Spleen (tissue), 11 donors: Measurements from ENCODE around the gene FCGR2B. TPM values are rescaled to one million over a fixed set of nuclear protein-coding genes. Genes with fewer than 3 reads are reported as not detected.

ENCODE experiments used
- DNase-seq: peaks from one replicate; pipeline ENCODE4 v3.0.0-alpha.2; 2020
- H3K27ac ChIP-seq, 8 donors: fragments of 200-600 bp; sonication (generic) in 7 of 8; 1 replicate in 4 of 8; 2 replicates in 4 of 8; pipeline versions ENCODE4 v1.5.0 to v1.8.0; 2016 to 2021; ENCODE audit warnings: inconsistent platforms in 4 of 8, mild to moderate bottlenecking in 4 of 8, moderate library complexity in 1 of 8
- H3K27me3 ChIP-seq, 7 donors: fragments of 200-600 bp; sonication (generic) in 6 of 7; replicated peaks in 1 of 7; 1 replicate in 4 of 7; 2 replicates in 3 of 7; pipeline versions ENCODE4 v1.5.0 to v1.8.0; 2016 to 2021; ENCODE audit warnings: inconsistent platforms in 3 of 7, mild to moderate bottlenecking in 1 of 7
- H3K36me3 ChIP-seq, 6 donors: fragments of 200-600 bp; sonication (generic) in 5 of 6; 1 replicate in 4 of 6; 2 replicates in 2 of 6; pipeline versions ENCODE4 v1.5.0 to v1.8.0; 2016 to 2021; ENCODE audit warnings: inconsistent platforms in 2 of 6
- H3K4me1 ChIP-seq, 6 donors: fragments of 200-600 bp; sonication (generic) in 5 of 6; 1 replicate in 3 of 6; 2 replicates in 3 of 6; pipeline versions ENCODE4 v1.5.0 to v1.8.0; 2016 to 2021; ENCODE audit warnings: inconsistent platforms in 3 of 6
- H3K4me3 ChIP-seq, 8 donors: fragments of 200-600 bp; sonication (generic) in 7 of 8; 1 replicate in 4 of 8; 2 replicates in 4 of 8; pipeline versions ENCODE4 v1.5.0 to v1.8.0; 2016 to 2021; ENCODE audit warnings: inconsistent platforms in 4 of 8, mild to moderate bottlenecking in 4 of 8, moderate library complexity in 2 of 8
- H3K9me3 ChIP-seq, 8 donors: fragments of 200-600 bp; sonication (generic) in 7 of 8; 1 replicate in 4 of 8; 2 replicates in 4 of 8; pipeline versions ENCODE4 v1.5.0 to v1.8.0; 2016 to 2021; ENCODE audit warnings: inconsistent platforms in 4 of 8
- POLR2A ChIP-seq, 3 donors: fragments of 450-650 bp; IDR thresholded peaks; one replicate each; pipeline ENCODE4 v1.5.1; 2017; ENCODE audit warnings: antibody characterized with exemption in 3 of 3, mild to moderate bottlenecking in 1 of 3
- POLR2AphosphoS5 ChIP-seq, 3 donors: sonication (generic); formaldehyde crosslinking; IDR thresholded peaks; one replicate each; pipeline ENCODE4 v1.5.1; 2017; ENCODE audit warnings: antibody characterized with exemption in 3 of 3
- whole genome bisulfite sequencing, 5 donors: extraction: QIAGEN DNeasy Blood & Tissue Kit in 3 of 5; methylation state at CpG; one replicate each; pipeline versions ENCODE4 v1.1.5 to v1.1.7; 2013 to 2018; 5-methylcytosine and 5-hydroxymethylcytosine counted together
- intact Hi-C: fragments of 100-400 bp; cut with DNase I; formaldehyde crosslinking; loops from one replicate; pipeline ENCODE4 v1.15.0; 2023; ENCODE audit warnings: low total_unique reads
- polyA plus RNA-seq, 3 donors: library from polyadenylated mRNA; stranded (reverse); fragments of 200-250 nt; gene quantifications; one replicate each; pipeline ENCODE4 v1.2.1, GENCODE V29; 2013
- small RNA-seq, 4 donors: library from RNA; depleted of rRNA; stranded (forward); fragments of <200 nt; gene quantifications; one replicate each; pipeline ENCODE3, GENCODE V24; 2016
- total RNA-seq, 7 donors: library from RNA; depleted of rRNA in 3 of 7; stranded (reverse); fragments of >200 nt in 3 of 7; fragmentation: NEBNext Ultra II Directional in 4 of 7; extraction: Animal tissue kit (Norgen Biotek cat#: 25700) in 4 of 7; gene quantifications; one replicate each; pipeline versions ENCODE4 v1.1.0 to v1.2.1, GENCODE V29; 2016 to 2021
- TF ChIP-seq, protein P1 (sequence below), 11 experiments: fragments of 200-600 bp in 7 of 11; fragments of 450-650 bp in 4 of 11; sonication (generic) in 4 of 11; IDR thresholded peaks in 8 of 11; conservative IDR thresholded peaks in 3 of 11; 1 replicate in 7 of 11; 2 replicates in 4 of 11; pipeline versions ENCODE4 v1.4.0 to v1.8.0; 2016 to 2021; ENCODE audit warnings: antibody characterized with exemption in 11 of 11, inconsistent platforms in 4 of 11, mild to moderate bottlenecking in 1 of 11
- donor health status: healthy with polysubstance abuse.
- donor health status: DM: no; HTN: no; CAD: no; lungs with moderate emphysema.
- donor health status: DM: no; HTN: no; CAD: no.
- donor health status: Bipolar disorder and iron deficiency.
- donor health status: healthy.
- donor health status: DM: no; HTN: no; CAD: no.
- donor health status: DM: yes; HTN: yes; CAD: no.

Gene FCGR2B
- total and polyA plus RNA-seq, 10 donors, result 29.7 to 66.7 (median 42.5) TPM

DNA sequence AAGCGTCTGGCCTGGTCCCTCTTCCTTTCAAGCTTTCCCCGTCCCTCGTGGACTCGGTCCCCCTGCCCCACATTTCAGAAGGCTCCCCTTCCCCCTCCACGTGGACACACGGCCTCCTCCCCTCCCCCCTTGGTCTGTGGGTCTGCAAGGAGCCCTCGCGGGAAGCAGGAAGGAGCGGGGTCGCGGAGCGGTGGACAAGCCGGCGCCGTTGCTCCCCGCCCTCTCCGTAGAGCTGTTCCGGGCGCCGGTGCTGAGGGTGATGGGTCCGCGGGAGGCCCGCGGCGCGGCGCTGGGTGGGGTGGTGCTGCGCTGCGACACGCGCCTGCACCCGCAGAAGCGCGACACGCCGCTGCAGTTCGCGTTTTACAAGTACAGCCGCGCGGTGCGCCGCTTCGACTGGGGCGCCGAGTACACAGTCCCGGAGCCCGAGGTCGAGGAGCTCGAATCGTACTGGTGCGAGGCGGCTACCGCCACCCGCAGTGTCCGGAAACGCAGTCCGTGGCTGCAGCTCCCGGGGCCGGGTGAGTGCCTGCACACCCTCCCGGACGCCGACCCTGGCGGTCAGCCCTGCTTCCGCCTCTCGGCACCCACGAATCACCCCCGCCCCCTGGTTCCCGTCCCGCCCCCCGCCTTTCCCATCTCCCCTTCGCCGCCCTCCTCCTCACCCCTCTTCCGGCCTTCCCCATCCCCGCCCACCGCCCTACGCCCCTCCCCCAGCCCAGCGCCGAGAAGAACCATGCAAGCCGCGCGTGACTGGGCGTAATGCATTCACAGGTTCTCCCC is 63.7 kb downstream of the FCGR2B start:
- H3K27me3 ChIP-seq, result peaks cover 0 to 49% (median 0%) of the 10 kb centered on the region in 7 donors
- H3K27ac ChIP-seq, result peak overlapping the region; percentile 84 to 96 (median 87)
- TF ChIP-seq POLR2AphosphoS5 (IDR thresholded peaks at IDR 0.05) (peak; percentile 88 to 91 (median 88)), POLR2A (IDR thresholded peaks at IDR 0.05) (peak in 2 of 3 donors; percentile 51 to 74)
- TF ChIP-seq, protein P1, sequence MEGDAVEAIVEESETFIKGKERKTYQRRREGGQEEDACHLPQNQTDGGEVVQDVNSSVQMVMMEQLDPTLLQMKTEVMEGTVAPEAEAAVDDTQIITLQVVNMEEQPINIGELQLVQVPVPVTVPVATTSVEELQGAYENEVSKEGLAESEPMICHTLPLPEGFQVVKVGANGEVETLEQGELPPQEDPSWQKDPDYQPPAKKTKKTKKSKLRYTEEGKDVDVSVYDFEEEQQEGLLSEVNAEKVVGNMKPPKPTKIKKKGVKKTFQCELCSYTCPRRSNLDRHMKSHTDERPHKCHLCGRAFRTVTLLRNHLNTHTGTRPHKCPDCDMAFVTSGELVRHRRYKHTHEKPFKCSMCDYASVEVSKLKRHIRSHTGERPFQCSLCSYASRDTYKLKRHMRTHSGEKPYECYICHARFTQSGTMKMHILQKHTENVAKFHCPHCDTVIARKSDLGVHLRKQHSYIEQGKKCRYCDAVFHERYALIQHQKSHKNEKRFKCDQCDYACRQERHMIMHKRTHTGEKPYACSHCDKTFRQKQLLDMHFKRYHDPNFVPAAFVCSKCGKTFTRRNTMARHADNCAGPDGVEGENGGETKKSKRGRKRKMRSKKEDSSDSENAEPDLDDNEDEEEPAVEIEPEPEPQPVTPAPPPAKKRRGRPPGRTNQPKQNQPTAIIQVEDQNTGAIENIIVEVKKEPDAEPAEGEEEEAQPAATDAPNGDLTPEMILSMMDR (IDR thresholded peaks at IDR 0.05 in 8 of 11, conservative IDR thresholded peaks at IDR 0.05 in 3 of 11), result peak in 3 of 11 experiments; percentile 9 to 41 (median 17)
- no peaks in the 10 kb centered on the region for H3K9me3 ChIP-seq
- H3K4me3 ChIP-seq, result peak overlapping the region; percentile 68 to 97 (median 80)
- peaks cover 4 to 60% (median 36%) of the 10 kb centered on the region in 6 donors for H3K4me1 ChIP-seq
- intact Hi-C loops, result no loop called here
- no peaks in the 10 kb centered on the region for H3K36me3 ChIP-seq
- DNase-seq, result peak; percentile 95
- WGBS, 5 donors, result 0 to 1% (median 1%) methylated on average over 43 to 83 of the region's 83 CpGs

DNA sequence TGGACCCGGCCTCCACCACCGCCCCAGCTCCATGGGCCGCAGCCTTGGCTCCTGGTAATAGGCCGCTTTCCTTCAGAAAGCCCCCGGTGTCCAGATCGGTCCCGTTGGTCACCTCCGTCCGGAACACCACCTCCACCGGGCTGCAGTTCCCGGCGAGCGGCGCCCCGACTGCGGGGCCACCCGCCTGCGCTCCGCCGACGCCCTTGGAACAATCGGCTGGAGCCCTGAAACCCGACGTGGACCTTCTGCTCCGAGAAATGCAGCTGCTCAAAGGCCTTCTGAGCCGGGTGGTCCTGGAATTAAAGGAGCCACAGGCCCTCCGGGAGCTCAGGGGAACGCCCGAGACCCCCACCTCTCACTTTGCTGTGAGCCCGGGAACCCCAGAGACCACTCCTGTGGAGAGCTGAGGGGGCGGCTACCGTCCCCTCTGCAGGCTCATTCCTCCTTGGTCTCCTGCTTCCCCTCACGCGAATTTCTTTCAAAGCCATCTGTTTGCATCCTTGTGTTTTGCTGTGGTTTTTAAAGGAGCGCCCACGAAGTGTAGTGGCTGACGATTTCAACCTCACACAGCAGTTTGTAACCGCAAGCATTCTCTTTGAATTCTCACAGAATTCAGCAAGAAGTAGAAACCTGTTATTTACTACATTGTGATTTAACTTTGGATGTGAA is 64.4 kb downstream of the FCGR2B start:
- DNase-seq, result no peak
- no peaks in the 10 kb centered on the region for H3K36me3 ChIP-seq
- no peak for TF ChIP-seq POLR2AphosphoS5 (IDR thresholded peaks at IDR 0.05)
- TF ChIP-seq POLR2A (IDR thresholded peaks at IDR 0.05), result no peak
- TF ChIP-seq, protein P1 (IDR thresholded peaks at IDR 0.05 in 8 of 11, conservative IDR thresholded peaks at IDR 0.05 in 3 of 11), result no peak
- WGBS, 5 donors, result 1 to 7% (median 2%) methylated on average over 14 to 38 of the region's 38 CpGs
- no peaks in the 10 kb centered on the region for H3K9me3 ChIP-seq
- H3K27ac ChIP-seq, result peak overlapping the region; percentile 49 to 96 (median 86)
- peaks cover 0 to 47% (median 0%) of the 10 kb centered on the region in 7 donors for H3K27me3 ChIP-seq
- peak overlapping the region; percentile 68 to 97 (median 80) for H3K4me3 ChIP-seq
- peaks cover 4 to 53% (median 36%) of the 10 kb centered on the region in 6 donors for H3K4me1 ChIP-seq
- intact Hi-C loops, result no loop called here

Small RNA genes within 50 kb of the gene (small RNA-seq; reads per million reads assigned to genes)
- gene RF00019, result 0 reads per million in 4 donors

Other genes starting within 250 kb of the FCGR2B start
- 100 to 1,000 TPM; 105 to 328 (median 160) TPM for gene FCGR2A, start 157.7 kb upstream of the FCGR2B start, total RNA-seq
- gene FCGR2A, start 157.7 kb upstream of the FCGR2B start, polyA plus RNA-seq, result 10 to 100 TPM; 13.9 to 24.2 (median 24.1) TPM
- 10 to 100 TPM; 13.0 to 52.2 (median 33.8) TPM for gene HSPA6, start 138.6 kb upstream of the FCGR2B start, total RNA-seq
- 10 to 100 TPM in 1 of 3 donors, 1 to 10 TPM in 2; 3.6 to 12.4 (median 8.1) TPM for gene HSPA6, start 138.6 kb upstream of the FCGR2B start, polyA plus RNA-seq
- 100 to 1,000 TPM; 187 to 532 (median 359) TPM for gene FCGR3A, start 113.3 kb upstream of the FCGR2B start, total RNA-seq
- 10 to 100 TPM; 35.5 to 91.8 (median 59.0) TPM for gene FCGR3A, start 113.3 kb upstream of the FCGR2B start, polyA plus RNA-seq
- gene FCGR3B, start 32.0 kb upstream of the FCGR2B start, total RNA-seq, result 100 to 1,000 TPM in 4 of 7 donors, 10 to 100 TPM in 3; 39.1 to 268 (median 126) TPM
- 10 to 100 TPM in 2 of 3 donors, 1 to 10 TPM in 1; 2.2 to 29.2 (median 13.2) TPM for gene FCGR3B, start 32.0 kb upstream of the FCGR2B start, polyA plus RNA-seq
- gene FCRLA, start 44.1 kb downstream of the FCGR2B start, total RNA-seq, result 10 to 100 TPM; 28.0 to 68.1 (median 52.5) TPM
- 100 to 1,000 TPM; 142 to 202 (median 192) TPM for gene FCRLA, start 44.1 kb downstream of the FCGR2B start, polyA plus RNA-seq
- gene FCRLB, start 58.4 kb downstream of the FCGR2B start, total RNA-seq, result 1 to 10 TPM; 1.2 to 4.3 (median 1.6) TPM
- 1 to 10 TPM; 2.5 to 4.3 (median 4.3) TPM for gene FCRLB, start 58.4 kb downstream of the FCGR2B start, polyA plus RNA-seq
- 10 to 100 TPM; 18.2 to 39.9 (median 23.7) TPM for gene DUSP12, start 86.6 kb downstream of the FCGR2B start, total RNA-seq
- gene DUSP12, start 86.6 kb downstream of the FCGR2B start, polyA plus RNA-seq, result 10 to 100 TPM; 17.9 to 27.8 (median 21.1) TPM
- gene ATF6, start 103.2 kb downstream of the FCGR2B start, total RNA-seq, result 10 to 100 TPM; 25.2 to 46.8 (median 34.2) TPM
- 1 to 10 TPM; 2.5 to 4.3 (median 3.4) TPM for gene ATF6, start 103.2 kb downstream of the FCGR2B start, polyA plus RNA-seq